ENCODE results near the gene CAMTA1.
"Not testable (repeated sequence)": the region's sequence is repeated elsewhere in the genome, so short reads cannot be mapped to it uniquely, and the experiment has no call there.

The CAMTA1 gene

DNA sequence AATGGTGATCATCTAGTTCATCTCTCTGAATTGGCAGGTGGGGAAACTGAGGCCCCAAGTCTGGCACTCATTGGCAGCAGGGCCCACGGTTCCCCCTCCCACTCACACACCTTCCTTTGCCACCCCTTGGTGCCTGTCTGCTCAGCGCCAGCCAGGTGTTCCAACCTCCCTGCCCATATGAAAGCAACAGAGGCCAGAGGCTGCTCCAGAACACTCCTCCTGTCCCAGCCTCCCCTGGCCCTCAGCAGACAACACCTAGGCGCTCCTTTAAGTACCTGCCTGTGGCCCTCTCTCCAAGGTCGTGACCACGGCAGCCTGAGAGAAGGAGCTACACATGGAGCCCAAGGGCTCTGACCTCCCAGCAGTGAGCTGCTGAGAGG is 623.5 kb downstream of the CAMTA1 start:
- no peaks in the 10 kb centered on the region for H3K4me1 ChIP-seq (ENCODE audit: control insufficient read depth, insufficient read depth, low read length)
- H3K36me3 ChIP-seq (ENCODE audit: control insufficient read depth, insufficient read depth, low read length), result no peaks in the 10 kb centered on the region
- H3K4me3 ChIP-seq (ENCODE audit: low read depth, low read length), result no peak overlapping the region
- no peak overlapping the region for H3K9ac ChIP-seq (ENCODE audit: low read depth, low read length)
- no peaks in the 10 kb centered on the region for H3K9me3 ChIP-seq (ENCODE audit: control insufficient read depth, insufficient read depth, low read length)
- H3K27me3 ChIP-seq (ENCODE audit: control insufficient read depth, insufficient read depth, low read length), result no peaks in the 10 kb centered on the region

- H3K4me3 ChIP-seq (ENCODE audit: low read depth, low read length), result no peak overlapping the region
- no peaks in the 10 kb centered on the region for H3K36me3 ChIP-seq (ENCODE audit: control insufficient read depth, insufficient read depth, low read length)
- H3K9ac ChIP-seq (ENCODE audit: low read depth, low read length), result no peak overlapping the region
- H3K27me3 ChIP-seq (ENCODE audit: control insufficient read depth, insufficient read depth, low read length), result no peaks in the 10 kb centered on the region
- no peaks in the 10 kb centered on the region for H3K4me1 ChIP-seq (ENCODE audit: control insufficient read depth, insufficient read depth, low read length)
- H3K9me3 ChIP-seq (ENCODE audit: control insufficient read depth, insufficient read depth, low read length), result no peaks in the 10 kb centered on the region
These were observed 624.0 kb downstream of the CAMTA1 start for GRCh38 chr1:7409278-7409677.

- no peak overlapping the region for H3K4me3 ChIP-seq (ENCODE audit: low read depth, low read length)
- no peaks in the 10 kb centered on the region for H3K27me3 ChIP-seq (ENCODE audit: control insufficient read depth, insufficient read depth, low read length)
- no peak overlapping the region for H3K9ac ChIP-seq (ENCODE audit: low read depth, low read length)
- H3K9me3 ChIP-seq (ENCODE audit: control insufficient read depth, insufficient read depth, low read length), result no peaks in the 10 kb centered on the region
- H3K4me1 ChIP-seq (ENCODE audit: control insufficient read depth, insufficient read depth, low read length), result no peaks in the 10 kb centered on the region
- H3K36me3 ChIP-seq (ENCODE audit: control insufficient read depth, insufficient read depth, low read length), result no peaks in the 10 kb centered on the region
These were observed 624.9 kb downstream of the CAMTA1 start for GRCh38 chr1:7410156-7410555.

- not testable (repeated sequence) for H3K27me3 ChIP-seq (ENCODE audit: control insufficient read depth, insufficient read depth, low read length); H3K36me3 ChIP-seq (ENCODE audit: control insufficient read depth, insufficient read depth, low read length); H3K4me3 ChIP-seq (ENCODE audit: low read depth, low read length); H3K4me1 ChIP-seq (ENCODE audit: control insufficient read depth, insufficient read depth, low read length); H3K9me3 ChIP-seq (ENCODE audit: control insufficient read depth, insufficient read depth, low read length); H3K9ac ChIP-seq (ENCODE audit: low read depth, low read length)
These were observed 632.4 kb downstream of the CAMTA1 start for GRCh38 chr1:7417618-7418017.

DNA sequence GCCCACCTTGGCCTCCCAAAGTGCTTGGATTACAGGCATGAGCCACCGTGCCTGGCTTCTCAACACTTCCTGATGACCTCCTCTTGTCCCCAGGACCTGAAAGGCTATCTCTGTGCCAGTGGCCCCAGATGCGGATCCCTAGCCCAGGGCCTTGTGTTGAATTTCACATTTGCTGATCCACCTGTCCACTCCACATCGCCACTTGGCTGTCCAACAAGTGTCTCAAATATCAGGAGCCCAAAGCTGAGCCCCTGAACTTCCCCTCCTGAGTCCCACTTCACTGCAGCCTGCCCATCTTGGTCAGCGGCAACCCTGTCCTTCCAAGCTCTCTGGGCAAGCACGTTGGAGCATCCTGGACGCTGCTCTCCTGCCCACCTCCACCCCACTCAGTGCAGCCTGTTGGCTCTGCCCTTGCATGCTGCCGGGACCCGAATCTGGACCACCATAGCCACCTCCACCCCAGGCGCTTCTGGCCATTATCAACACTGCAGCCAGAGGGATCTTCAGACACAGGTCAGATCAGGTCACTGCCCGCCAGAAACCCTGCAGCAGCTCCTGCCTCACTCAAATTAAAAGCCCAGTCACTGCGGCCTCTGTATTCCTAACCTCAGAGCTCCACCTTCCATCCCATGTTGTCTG is 633.3 kb downstream of the CAMTA1 start:
- Histone ChIP-seq H3K27me3 (ENCODE audit: control insufficient read depth, insufficient read depth, low read length) (no peaks in the 10 kb centered on the region), H3K4me1 (ENCODE audit: control insufficient read depth, insufficient read depth, low read length) (no peaks in the 10 kb centered on the region), H3K9ac (ENCODE audit: low read depth, low read length) (no peak overlapping the region), H3K9me3 (ENCODE audit: control insufficient read depth, insufficient read depth, low read length) (no peaks in the 10 kb centered on the region), H3K4me3 (ENCODE audit: low read depth, low read length) (no peak overlapping the region), H3K36me3 (ENCODE audit: control insufficient read depth, insufficient read depth, low read length) (no peaks in the 10 kb centered on the region)

- H3K27me3 ChIP-seq (ENCODE audit: control insufficient read depth, insufficient read depth, low read length), result no peaks in the 10 kb centered on the region
- no peak overlapping the region for H3K9ac ChIP-seq (ENCODE audit: low read depth, low read length)
- H3K4me3 ChIP-seq (ENCODE audit: low read depth, low read length), result no peak overlapping the region
- H3K9me3 ChIP-seq (ENCODE audit: control insufficient read depth, insufficient read depth, low read length), result no peaks in the 10 kb centered on the region
- H3K4me1 ChIP-seq (ENCODE audit: control insufficient read depth, insufficient read depth, low read length), result no peaks in the 10 kb centered on the region
- no peaks in the 10 kb centered on the region for H3K36me3 ChIP-seq (ENCODE audit: control insufficient read depth, insufficient read depth, low read length)
These were observed 634.8 kb downstream of the CAMTA1 start for GRCh38 chr1:7420098-7420445.

DNA sequence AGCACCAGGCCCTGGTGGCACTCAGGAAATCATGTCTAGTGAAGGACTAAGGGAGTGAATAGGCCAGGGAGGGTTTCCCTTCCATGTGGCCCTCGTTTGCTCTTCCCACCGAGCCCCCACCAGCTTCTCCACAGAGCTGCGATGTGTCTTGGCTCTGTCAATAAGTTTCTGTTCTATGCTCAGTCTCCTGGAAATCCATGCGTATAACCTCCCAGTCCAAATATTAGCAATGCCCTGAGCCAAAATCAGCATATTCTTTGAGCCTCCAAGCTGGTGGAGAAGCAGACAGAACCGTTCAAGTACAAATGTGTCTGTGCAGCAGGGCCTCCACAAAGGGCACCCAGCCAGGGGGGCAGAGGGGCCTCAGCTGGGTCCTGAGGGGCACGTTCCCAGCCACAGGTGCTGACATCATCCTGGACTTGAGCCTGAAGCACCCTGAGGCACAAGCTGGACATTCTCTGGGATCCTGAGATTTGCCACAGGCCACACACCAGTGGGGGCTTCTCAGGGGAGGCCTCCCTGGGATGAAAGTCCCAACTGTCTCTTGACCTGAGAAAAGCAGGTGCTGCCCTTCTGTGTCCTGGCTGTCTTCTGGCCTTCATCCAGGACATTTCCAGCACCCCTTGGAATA is 635.3 kb downstream of the CAMTA1 start:
- H3K27me3 ChIP-seq (ENCODE audit: control insufficient read depth, insufficient read depth, low read length), result no peaks in the 10 kb centered on the region
- H3K9ac ChIP-seq (ENCODE audit: low read depth, low read length), result no peak overlapping the region
- H3K36me3 ChIP-seq (ENCODE audit: control insufficient read depth, insufficient read depth, low read length), result no peaks in the 10 kb centered on the region
- H3K9me3 ChIP-seq (ENCODE audit: control insufficient read depth, insufficient read depth, low read length), result no peaks in the 10 kb centered on the region
- H3K4me1 ChIP-seq (ENCODE audit: control insufficient read depth, insufficient read depth, low read length), result no peaks in the 10 kb centered on the region
- H3K4me3 ChIP-seq (ENCODE audit: low read depth, low read length), result no peak overlapping the region

DNA sequence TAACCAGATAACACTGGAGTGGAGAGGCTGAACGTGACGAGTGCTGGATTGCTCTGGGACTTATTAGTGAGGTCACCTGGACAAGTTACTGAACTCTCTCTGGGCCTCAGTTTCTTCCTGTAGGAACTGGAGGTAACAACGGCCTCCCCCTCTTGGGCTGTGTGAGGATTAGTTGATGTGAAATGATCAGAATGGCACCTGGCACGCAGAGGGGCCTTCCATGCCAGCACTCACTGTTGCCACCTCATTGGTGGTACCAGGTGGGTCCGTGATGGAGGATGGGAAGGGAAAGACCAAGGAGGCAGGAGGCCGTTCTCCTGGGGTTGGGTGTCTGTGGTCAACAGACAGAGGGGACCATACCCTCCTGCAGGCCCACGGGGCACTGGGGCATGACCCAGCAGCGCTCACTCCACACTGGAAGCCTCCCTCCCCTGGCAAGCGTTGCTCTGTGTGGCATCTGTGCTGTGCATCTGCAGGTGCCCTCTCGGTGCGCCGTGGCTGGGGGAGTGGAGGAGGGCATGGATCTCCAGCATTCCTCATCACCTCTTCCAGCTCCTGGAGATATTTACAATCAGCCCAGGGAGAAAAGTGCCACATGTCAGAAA is 636.3 kb downstream of the CAMTA1 start:
- H3K4me3 ChIP-seq (ENCODE audit: low read depth, low read length), result no peak overlapping the region
- H3K4me1 ChIP-seq (ENCODE audit: control insufficient read depth, insufficient read depth, low read length), result no peaks in the 10 kb centered on the region
- no peaks in the 10 kb centered on the region for H3K36me3 ChIP-seq (ENCODE audit: control insufficient read depth, insufficient read depth, low read length)
- H3K9ac ChIP-seq (ENCODE audit: low read depth, low read length), result no peak overlapping the region
- H3K9me3 ChIP-seq (ENCODE audit: control insufficient read depth, insufficient read depth, low read length), result no peaks in the 10 kb centered on the region
- no peaks in the 10 kb centered on the region for H3K27me3 ChIP-seq (ENCODE audit: control insufficient read depth, insufficient read depth, low read length)

GRCh38 chr1:7422081-7422480 is 636.8 kb downstream of the CAMTA1 start:
- Histone ChIP-seq H3K36me3 (ENCODE audit: control insufficient read depth, insufficient read depth, low read length) (no peaks in the 10 kb centered on the region), H3K4me1 (ENCODE audit: control insufficient read depth, insufficient read depth, low read length) (no peaks in the 10 kb centered on the region), H3K27me3 (ENCODE audit: control insufficient read depth, insufficient read depth, low read length) (no peaks in the 10 kb centered on the region), H3K9ac (ENCODE audit: low read depth, low read length) (no peak overlapping the region), H3K4me3 (ENCODE audit: low read depth, low read length) (no peak overlapping the region), H3K9me3 (ENCODE audit: control insufficient read depth, insufficient read depth, low read length) (no peaks in the 10 kb centered on the region)

GRCh38 chr1:7422561-7422960 is 637.3 kb downstream of the CAMTA1 start:
- H3K4me1 ChIP-seq (ENCODE audit: control insufficient read depth, insufficient read depth, low read length), result no peaks in the 10 kb centered on the region
- H3K4me3 ChIP-seq (ENCODE audit: low read depth, low read length), result no peak overlapping the region
- H3K9ac ChIP-seq (ENCODE audit: low read depth, low read length), result no peak overlapping the region
- no peaks in the 10 kb centered on the region for H3K9me3 ChIP-seq (ENCODE audit: control insufficient read depth, insufficient read depth, low read length)
- H3K36me3 ChIP-seq (ENCODE audit: control insufficient read depth, insufficient read depth, low read length), result no peaks in the 10 kb centered on the region
- H3K27me3 ChIP-seq (ENCODE audit: control insufficient read depth, insufficient read depth, low read length), result no peaks in the 10 kb centered on the region

DNA sequence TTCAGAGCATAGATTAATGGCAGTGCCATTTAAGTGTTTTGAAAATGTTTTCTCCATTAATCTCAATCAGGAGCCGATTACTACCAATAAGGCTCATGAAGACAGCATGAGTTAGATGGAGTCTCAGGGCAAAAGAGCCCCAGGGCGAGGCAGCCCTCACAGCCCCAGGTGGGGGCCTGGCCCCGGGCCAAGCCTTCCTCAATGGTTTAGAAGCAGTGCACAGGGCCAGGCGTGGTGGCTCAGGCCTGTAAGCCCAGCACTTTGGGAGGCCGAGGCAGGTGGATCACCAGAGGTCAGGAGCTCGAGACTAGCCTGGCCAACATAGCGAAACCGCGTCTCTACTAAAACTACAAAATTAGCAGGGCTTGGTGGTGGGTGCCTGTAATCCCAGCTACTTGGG is 637.7 kb downstream of the CAMTA1 start:
- H3K27me3 ChIP-seq (ENCODE audit: control insufficient read depth, insufficient read depth, low read length), result no peaks in the 10 kb centered on the region
- no peaks in the 10 kb centered on the region for H3K36me3 ChIP-seq (ENCODE audit: control insufficient read depth, insufficient read depth, low read length)
- H3K9me3 ChIP-seq (ENCODE audit: control insufficient read depth, insufficient read depth, low read length), result no peaks in the 10 kb centered on the region
- no peaks in the 10 kb centered on the region for H3K4me1 ChIP-seq (ENCODE audit: control insufficient read depth, insufficient read depth, low read length)
- H3K9ac ChIP-seq (ENCODE audit: low read depth, low read length), result no peak overlapping the region
- H3K4me3 ChIP-seq (ENCODE audit: low read depth, low read length), result no peak overlapping the region

GRCh38 chr1:7424352-7424890 is 639.2 kb downstream of the CAMTA1 start:
- Histone ChIP-seq H3K4me3 (ENCODE audit: low read depth, low read length) (no peak overlapping the region), H3K9ac (ENCODE audit: low read depth, low read length) (no peak overlapping the region), H3K9me3 (ENCODE audit: control insufficient read depth, insufficient read depth, low read length) (no peaks in the 10 kb centered on the region), H3K4me1 (ENCODE audit: control insufficient read depth, insufficient read depth, low read length) (no peaks in the 10 kb centered on the region), H3K36me3 (ENCODE audit: control insufficient read depth, insufficient read depth, low read length) (no peaks in the 10 kb centered on the region), H3K27me3 (ENCODE audit: control insufficient read depth, insufficient read depth, low read length) (no peaks in the 10 kb centered on the region)

Data from iPS-15b (cell line).